KBM-7 (cell line): Measurements from ENCODE around the gene PDLIM5.

Source experiments
- DNase-seq: peaks from one replicate; pipeline ENCODE4 v3.0.0-alpha.2; 2015
- in situ Hi-C: fragments of 300-500 bp; cut with MboI; formaldehyde crosslinking; loops from 2 replicates; pipeline ENCODE4 v1.14.3; 2020; ENCODE audit warnings: low sequenced_read_pairs, low pct_unique_long_range_greater_than_20kb, mixed read lengths

PDLIM5 gene

GRCh38 chr4:94701631-94702300 lies 250.0 kb downstream of the PDLIM5 start:
- no peak for DNase-seq
- in situ Hi-C loops = no loop called here

GRCh38 chr4:94711635-94712034 lies 259.9 kb downstream of the PDLIM5 start:
- in situ Hi-C loops = no loop called here
- no peak for DNase-seq

GRCh38 chr4:94714365-94715160 lies 262.8 kb downstream of the PDLIM5 start:
- no peak for DNase-seq
- in situ Hi-C loops = no loop called here

- in situ Hi-C loops = no loop called here
- DNase-seq = no peak
These were observed 264.0 kb downstream of the PDLIM5 start for GRCh38 chr4:94715726-94716125.
